Naive thymus-derived CD4-positive, alpha-beta T cell (primary cell): ENCODE results near the gene DLL3. TPM values are rescaled to one million over a fixed set of nuclear protein-coding genes. Genes with fewer than 3 reads are reported as not detected.

Experiments
- ATAC-seq: fragments of 150-1000 bp; cut with Tn5 transposase; 2 replicates; pipeline ENCODE4 v1.10.0; 2021; ENCODE audit warnings: mild to moderate bottlenecking, moderate library complexity
- CTCF ChIA-PET: fragments of 350-600 bp; sonication (Branson Sonifier 250); formaldehyde crosslinking; loops from one replicate; lab custom pipeline; 2021; ENCODE audit warnings: antibody characterized with exemption; lab: Charles Lee
- POLR2A ChIA-PET: fragments of 350-600 bp; sonication (Branson Sonifier 250); formaldehyde crosslinking; loops from one replicate; lab custom pipeline; 2021; ENCODE audit warnings: antibody characterized with exemption, inconsistent platforms; lab: Charles Lee
- DNase-seq, 9 donors: peaks; one replicate each; pipeline versions ENCODE4 v3.0.0 to v3.0.0-alpha.2; 2020 to 2022; ENCODE audit warnings: mixed read lengths in 1 of 9
- H3K27ac ChIP-seq: one replicate; pipeline ENCODE4 v1.7.0; 2013; ENCODE audit warnings: mild to moderate bottlenecking, low read depth, low read length, moderate library complexity
- H3K27me3 ChIP-seq, 2 donors: one replicate each; pipeline ENCODE4 v1.7.0; 2013; ENCODE audit warnings: low read length in 2 of 2, mild to moderate bottlenecking in 2 of 2, moderate library complexity in 2 of 2; ENCODE audit not compliant: control insufficient read depth in 2 of 2, insufficient read depth in 2 of 2
- H3K36me3 ChIP-seq, 3 experiments: 1 replicate in 2 of 3; 2 replicates in 1 of 3; pipeline ENCODE4 v1.7.0; 2013; ENCODE audit warnings: low read length in 3 of 3, mild to moderate bottlenecking in 3 of 3, moderate library complexity in 1 of 3; ENCODE audit not compliant: insufficient read depth in 3 of 3, control insufficient read depth in 2 of 3
- H3K4me1 ChIP-seq, 2 donors: one replicate each; pipeline ENCODE4 v1.7.0; 2013; ENCODE audit warnings: low read length in 2 of 2, mild to moderate bottlenecking in 2 of 2, moderate library complexity in 1 of 2; ENCODE audit not compliant: control insufficient read depth in 2 of 2, insufficient read depth in 2 of 2
- H3K4me3 ChIP-seq: 2 replicates; pipeline ENCODE4 v1.7.0; 2013; ENCODE audit warnings: mild to moderate bottlenecking, low read length
- H3K9me3 ChIP-seq, 3 experiments: 1 replicate in 2 of 3; 2 replicates in 1 of 3; pipeline ENCODE4 v1.7.0; 2013; ENCODE audit warnings: low read length in 3 of 3; ENCODE audit not compliant: control insufficient read depth in 2 of 3
- H3K27ac Mint-ChIP-seq, 9 donors: one replicate each; pipeline ENCODE4 v1.8.0; 2020 to 2022; ENCODE audit warnings: mixed read lengths in 9 of 9, mild to moderate bottlenecking in 8 of 9, moderate library complexity in 5 of 9, inconsistent platforms in 2 of 9
- H3K27me3 Mint-ChIP-seq, 5 donors: one replicate each; pipeline ENCODE4 v1.8.0; 2021 to 2022; ENCODE audit warnings: mixed read lengths in 5 of 5, mild to moderate bottlenecking in 1 of 5
- H3K36me3 Mint-ChIP-seq, 5 donors: one replicate each; pipeline ENCODE4 v1.8.0; 2020 to 2022; ENCODE audit warnings: mixed read lengths in 5 of 5, mild to moderate bottlenecking in 3 of 5, inconsistent platforms in 1 of 5
- H3K4me1 Mint-ChIP-seq, 7 donors: one replicate each; pipeline ENCODE4 v1.8.0; 2020 to 2022; ENCODE audit warnings: mixed read lengths in 7 of 7, mild to moderate bottlenecking in 3 of 7, inconsistent platforms in 1 of 7
- H3K4me3 Mint-ChIP-seq, 10 donors: one replicate each; pipeline ENCODE4 v1.8.0; 2020 to 2022; ENCODE audit warnings: mild to moderate bottlenecking in 10 of 10, mixed read lengths in 10 of 10, moderate library complexity in 6 of 10, inconsistent platforms in 2 of 10
- H3K9me3 Mint-ChIP-seq, 11 donors: one replicate each; pipeline ENCODE4 v1.8.0; 2020 to 2022; ENCODE audit warnings: mixed read lengths in 11 of 11, mild to moderate bottlenecking in 4 of 11, inconsistent platforms in 1 of 11, moderate library complexity in 1 of 11
- intact Hi-C, 2 donors: fragments of 100-400 bp; cut with micrococcal nuclease; formaldehyde crosslinking; loops; one replicate each; pipeline ENCODE4 v1.15.1; 2023
- polyA plus RNA-seq, 2 donors: library from polyadenylated mRNA; unstranded; fragments of 300-500 nt; fragmentation: Illumina TruSeq; gene quantifications; one replicate each; pipeline ENCODE4 v1.2.3, GENCODE V29; 2021
- total RNA-seq, 6 experiments: library from RNA in 5 of 6; stranded (reverse) in 5 of 6; gene quantifications; 1 replicate in 5 of 6; 2 replicates in 1 of 6; pipeline ENCODE4 v1.2.3 and lab custom pipeline; 2021 to 2026

DLL3 gene
- total and polyA plus RNA-seq, 7 experiments from 2014 or later: 0.08 to 0.22 (median 0.13) TPM; not detected in 3

DNA sequence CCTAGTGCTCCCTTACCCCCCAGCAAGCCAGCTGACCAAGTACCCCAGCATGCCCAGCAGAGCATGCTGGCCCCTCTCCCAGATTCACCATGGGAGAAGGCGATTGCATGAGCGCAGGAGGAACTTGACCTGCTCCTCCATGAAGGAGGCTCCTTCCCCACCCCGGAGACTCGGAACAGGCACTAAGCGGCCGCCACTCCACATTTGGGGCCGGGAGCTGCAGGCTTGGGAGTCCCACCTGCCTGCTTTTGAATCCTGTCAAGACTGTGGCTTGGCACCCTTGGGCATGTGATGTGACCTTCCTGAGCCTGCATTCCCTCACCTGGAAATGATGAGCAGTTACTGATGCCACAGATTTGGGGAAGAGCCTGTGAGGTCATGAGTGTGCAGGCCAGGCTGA is 30.8 kb upstream of the DLL3 start:
- Histone ChIP-seq H3K4me1 (no peaks in the 10 kb centered on the region), H3K4me3 (no peak overlapping the region), H3K27ac (no peak overlapping the region), H3K27me3 (no peaks in the 10 kb centered on the region), H3K9me3 (no peaks in the 10 kb centered on the region), H3K36me3 (peaks cover 40 to 95% (median 60%) of the 10 kb centered on the region in 3 experiments)
- Mint-ChIP-seq H3K27me3 (no peaks in the 10 kb centered on the region), H3K9me3 (peaks cover 0 to 2% (median 0%) of the 10 kb centered on the region in 11 donors), H3K27ac (peak overlapping the region in 2 of 9 donors; percentile 31 to 51), H3K36me3 (peaks cover 20 to 70% (median 25%) of the 10 kb centered on the region in 5 donors), H3K4me1 (peaks cover 0 to 13% (median 7%) of the 10 kb centered on the region in 7 donors), H3K4me3 (no peak overlapping the region)
- ATAC-seq (no peak), DNase-seq (no peak)
- ChIA-PET CTCF (no interaction called here), POLR2A (no interaction called here)
- intact Hi-C loops: no loop called here

DNA sequence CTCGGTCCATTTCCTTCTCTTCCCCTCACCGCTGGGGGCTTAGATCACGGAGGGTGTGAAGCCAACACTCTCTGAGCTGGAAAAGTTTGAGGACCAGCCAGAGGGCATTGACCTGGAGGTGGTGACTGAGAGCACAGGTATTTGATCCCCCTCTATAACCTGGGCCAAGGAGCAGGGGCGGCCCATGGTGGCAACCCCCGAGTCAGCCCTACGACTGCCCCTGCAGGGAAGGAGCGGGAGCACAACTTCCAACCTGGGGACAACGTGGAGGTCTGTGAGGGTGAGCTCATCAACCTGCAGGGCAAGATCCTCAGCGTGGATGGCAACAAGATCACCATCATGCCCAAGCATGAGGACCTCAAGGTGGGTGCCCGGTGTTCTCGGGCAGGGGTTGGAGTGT is 29.7 kb upstream of the DLL3 start:
- DNase-seq (no peak), ATAC-seq (no peak)
- POLR2A ChIA-PET: interaction anchor here (0.8 kb wide), 1 partner anchor 64 kb away, joined by 3 read pairs; the partner anchor contains the start of gene EID2B
- CTCF ChIA-PET: interaction anchor here (1.4 kb wide), 1 partner anchor 29 kb away, joined by 3 read pairs; no protein-coding TSS in a partner anchor
- H3K4me3 Mint-ChIP-seq: no peak overlapping the region
- H3K27me3 Mint-ChIP-seq: no peaks in the 10 kb centered on the region
- Histone ChIP-seq H3K9me3 (no peaks in the 10 kb centered on the region), H3K27me3 (no peaks in the 10 kb centered on the region), H3K4me3 (no peak overlapping the region), H3K27ac (no peak overlapping the region), H3K4me1 (no peaks in the 10 kb centered on the region), H3K36me3 (peaks cover 42 to 98% (median 63%) of the 10 kb centered on the region in 3 experiments)
- peaks cover 20 to 64% (median 28%) of the 10 kb centered on the region in 5 donors for H3K36me3 Mint-ChIP-seq
- H3K4me1 Mint-ChIP-seq: peaks cover 0 to 13% (median 7%) of the 10 kb centered on the region in 7 donors
- peak overlapping the region in 3 of 9 donors; percentile 41 to 55 (median 51) for H3K27ac Mint-ChIP-seq
- intact Hi-C loops: no loop called here
- peaks cover 0 to 2% (median 0%) of the 10 kb centered on the region in 11 donors for H3K9me3 Mint-ChIP-seq

DNA sequence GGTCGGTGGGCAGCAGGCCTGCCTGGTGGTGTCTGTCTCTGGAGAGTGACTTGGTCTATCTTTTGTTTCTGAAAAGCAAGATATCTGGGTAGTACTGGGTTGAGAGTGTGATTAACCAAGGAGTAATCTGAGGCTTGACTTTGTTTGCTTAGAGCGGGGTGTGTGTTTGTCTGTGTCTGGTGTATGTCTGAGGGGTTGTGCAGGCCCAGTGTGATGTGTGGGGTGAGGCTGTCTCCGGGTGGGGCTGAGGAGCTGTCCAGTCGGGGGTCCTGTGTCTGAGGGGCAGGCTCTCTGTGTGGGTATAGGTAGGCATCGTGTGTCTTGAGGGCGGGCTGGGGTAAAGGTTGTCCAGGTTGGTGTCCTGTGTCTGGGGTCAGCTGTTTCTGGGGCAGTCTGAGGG is 29.2 kb upstream of the DLL3 start:
- peak overlapping the region in 4 of 9 donors; percentile 4 to 63 (median 56) for H3K27ac Mint-ChIP-seq

DNA sequence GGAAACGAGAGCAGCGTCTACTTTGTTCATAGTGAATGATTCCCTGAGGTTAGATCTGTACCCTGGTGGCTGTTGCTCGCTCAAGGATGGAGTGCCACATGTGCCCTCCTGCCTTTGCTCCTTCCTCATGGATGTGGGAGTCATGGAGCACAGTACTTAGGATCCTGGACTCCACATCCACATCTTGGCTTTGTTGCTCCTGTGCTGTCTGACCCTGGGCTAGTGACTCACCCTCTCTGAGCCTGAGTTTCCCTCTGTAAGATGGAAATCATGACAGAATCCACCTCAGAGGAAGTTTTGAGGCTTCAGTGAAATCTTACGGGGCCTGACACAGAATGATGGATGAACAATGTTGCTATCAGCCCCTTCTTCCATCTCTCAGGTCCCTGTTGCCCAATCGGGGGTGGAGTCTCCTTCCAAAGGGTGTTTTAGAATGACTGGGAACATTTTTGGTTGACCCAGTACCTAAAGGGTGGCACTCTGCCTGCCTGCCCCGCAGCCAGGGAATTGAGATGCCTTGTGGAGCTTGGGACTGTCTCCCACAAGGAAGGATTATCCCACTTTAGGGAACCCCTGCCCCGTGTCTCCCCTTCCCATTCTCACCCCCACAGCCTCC is 27.9 kb upstream of the DLL3 start:
- Histone ChIP-seq H3K36me3 (peaks cover 37 to 97% (median 57%) of the 10 kb centered on the region in 3 experiments), H3K4me1 (no peaks in the 10 kb centered on the region), H3K27ac (no peak overlapping the region), H3K4me3 (no peak overlapping the region), H3K9me3 (no peaks in the 10 kb centered on the region), H3K27me3 (no peaks in the 10 kb centered on the region)
- Mint-ChIP-seq H3K9me3 (peaks cover 0 to 3% (median 0%) of the 10 kb centered on the region in 11 donors), H3K27me3 (no peaks in the 10 kb centered on the region), H3K27ac (peak overlapping the region in 1 of 9 donors; percentile 50), H3K4me1 (peaks cover 0 to 14% (median 8%) of the 10 kb centered on the region in 7 donors), H3K4me3 (no peak overlapping the region), H3K36me3 (peaks cover 18 to 59% (median 26%) of the 10 kb centered on the region in 5 donors)
- ChIA-PET CTCF (no interaction called here), POLR2A (interaction anchor here (1.7 kb wide), 2 partner anchors 10 to 26 kb away, joined by 4 to 5 read pairs; partner anchors contain the start of genes SUPT5H and TIMM50)
- no peak for DNase-seq
- intact Hi-C loops: no loop called here
- no peak for ATAC-seq

More for the DNA sequence above, 29.2 kb upstream of the DLL3 start:
- H3K36me3 ChIP-seq: peaks cover 44 to 98% (median 66%) of the 10 kb centered on the region in 3 experiments
- peaks cover 20 to 68% (median 32%) of the 10 kb centered on the region in 5 donors for H3K36me3 Mint-ChIP-seq
- H3K4me1 Mint-ChIP-seq: peaks cover 0 to 13% (median 8%) of the 10 kb centered on the region in 7 donors
- H3K27me3 Mint-ChIP-seq: no peaks in the 10 kb centered on the region
- ChIA-PET POLR2A (no interaction called here), CTCF (interaction anchor here (0.6 to 1.4 kb wide), 2 partner anchors 29 to 133 kb away, joined by 3 read pairs; no protein-coding TSS in a partner anchor)
- no peaks in the 10 kb centered on the region for H3K27me3 ChIP-seq
- no peak overlapping the region for H3K4me3 Mint-ChIP-seq
- peaks cover 0 to 2% (median 0%) of the 10 kb centered on the region in 11 donors for H3K9me3 Mint-ChIP-seq
- H3K27ac ChIP-seq: no peak overlapping the region
- H3K9me3 ChIP-seq: no peaks in the 10 kb centered on the region
- intact Hi-C loops: no loop called here
- no peak for DNase-seq
- H3K4me1 ChIP-seq: no peaks in the 10 kb centered on the region
- no peak overlapping the region for H3K4me3 ChIP-seq
- no peak for ATAC-seq

DNA sequence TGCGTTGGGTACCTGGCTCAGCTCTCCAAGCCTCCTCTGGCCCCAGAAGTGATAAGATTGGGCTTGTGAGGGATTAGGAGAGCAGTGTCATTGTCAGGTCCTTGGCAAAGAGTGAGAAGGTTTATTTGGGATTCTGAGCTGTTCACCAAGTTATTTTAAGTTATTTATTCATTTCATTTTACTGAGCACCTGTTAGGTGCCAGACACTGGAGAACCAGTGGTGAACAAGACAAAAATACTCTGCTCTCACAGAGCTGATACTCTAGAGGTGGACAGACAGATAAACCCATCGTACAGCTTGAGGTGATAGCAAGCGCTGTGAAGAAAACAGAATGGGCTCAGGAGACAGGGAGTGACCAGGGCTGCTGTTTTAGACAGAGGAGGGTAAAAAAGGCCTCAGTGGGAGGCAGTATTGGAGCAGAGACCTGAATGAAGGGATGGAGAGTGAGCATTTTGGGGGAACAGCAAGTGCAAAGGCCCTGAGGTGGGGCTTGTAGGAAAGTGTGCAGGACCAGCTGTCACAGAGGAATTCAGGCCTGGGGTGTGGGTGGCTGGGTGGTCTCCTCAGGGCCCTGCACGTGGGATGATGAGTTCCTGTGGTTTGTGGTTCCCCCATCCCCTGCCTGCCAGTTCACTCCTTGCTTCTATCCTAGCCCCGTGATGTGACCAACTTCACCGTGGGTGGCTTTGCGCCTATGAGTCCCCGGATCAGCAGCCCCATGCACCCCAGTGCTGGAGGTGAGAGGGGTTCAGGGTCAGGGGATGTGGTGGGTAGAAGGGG is 26.8 kb upstream of the DLL3 start:
- H3K27ac ChIP-seq: no peak overlapping the region
- ChIA-PET CTCF (interaction anchor here (0.5 to 0.6 kb wide), 2 partner anchors 11 to 31 kb away, joined by 3 read pairs; no protein-coding TSS in a partner anchor), POLR2A (interaction anchor here (1.7 kb wide), 2 partner anchors 9 to 27 kb away, joined by 4 to 5 read pairs; partner anchors contain the start of genes SUPT5H and TIMM50)
- DNase-seq (no peak), ATAC-seq (no peak)
- intact Hi-C loops: no loop called here
- no peaks in the 10 kb centered on the region for H3K4me1 ChIP-seq
- Mint-ChIP-seq H3K4me1 (peaks cover 0 to 11% (median 8%) of the 10 kb centered on the region in 7 donors), H3K4me3 (peak overlapping the region in 1 of 10 donors; percentile 23), H3K27me3 (no peaks in the 10 kb centered on the region), H3K9me3 (peaks cover 0 to 1% (median 0%) of the 10 kb centered on the region in 11 donors), H3K27ac (peak overlapping the region in 4 of 9 donors; percentile 8 to 30 (median 20)), H3K36me3 (peaks cover 15 to 58% (median 28%) of the 10 kb centered on the region in 5 donors)
- no peaks in the 10 kb centered on the region for H3K27me3 ChIP-seq
- no peak overlapping the region for H3K4me3 ChIP-seq
- no peaks in the 10 kb centered on the region for H3K9me3 ChIP-seq
- H3K36me3 ChIP-seq: peaks cover 37 to 97% (median 49%) of the 10 kb centered on the region in 3 experiments

DNA sequence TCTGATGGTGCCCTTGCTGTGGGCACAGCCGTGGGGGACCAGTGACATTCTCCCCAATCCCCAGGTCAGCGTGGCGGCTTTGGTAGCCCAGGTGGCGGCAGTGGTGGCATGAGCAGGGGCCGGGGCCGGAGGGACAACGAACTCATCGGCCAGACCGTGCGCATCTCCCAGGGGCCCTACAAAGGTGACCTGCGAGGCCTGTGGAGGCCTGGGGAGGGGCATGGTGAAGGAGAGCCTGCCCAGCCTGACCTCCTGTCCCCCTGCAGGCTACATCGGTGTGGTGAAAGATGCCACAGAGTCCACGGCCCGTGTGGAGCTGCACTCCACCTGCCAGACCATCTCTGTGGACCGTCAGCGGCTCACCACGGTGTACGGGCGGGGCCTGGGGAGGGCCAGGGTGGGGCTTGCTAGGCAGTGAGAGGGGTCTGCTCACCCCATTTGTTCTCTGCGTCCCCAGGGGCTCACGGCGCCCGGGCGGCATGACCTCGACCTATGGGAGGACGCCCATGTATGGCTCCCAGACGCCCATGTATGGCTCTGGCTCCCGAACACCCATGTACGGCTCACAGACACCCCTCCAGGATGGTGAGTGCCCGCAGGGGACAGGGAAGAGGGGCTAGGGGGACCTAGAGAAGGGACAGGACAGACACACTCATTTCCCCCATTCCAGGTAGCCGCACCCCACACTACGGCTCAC is 25.9 kb upstream of the DLL3 start:
- Histone ChIP-seq H3K4me1 (no peaks in the 10 kb centered on the region), H3K36me3 (peaks cover 37 to 88% (median 43%) of the 10 kb centered on the region in 3 experiments), H3K27ac (no peak overlapping the region), H3K4me3 (no peak overlapping the region), H3K27me3 (no peaks in the 10 kb centered on the region), H3K9me3 (no peaks in the 10 kb centered on the region)
- intact Hi-C loops: no loop called here
- Mint-ChIP-seq H3K4me3 (no peak overlapping the region), H3K9me3 (peaks cover 0 to 1% (median 0%) of the 10 kb centered on the region in 11 donors), H3K4me1 (peaks cover 0 to 11% (median 8%) of the 10 kb centered on the region in 7 donors), H3K36me3 (peaks cover 15 to 52% (median 28%) of the 10 kb centered on the region in 5 donors), H3K27ac (peak overlapping the region in 2 of 9 donors; percentile 14 to 30), H3K27me3 (no peaks in the 10 kb centered on the region)
- ChIA-PET CTCF (interaction anchor here (1.5 to 3.9 kb wide), 3 partner anchors 61 to 199 kb away, joined by 3 to 21 read pairs (median 11); partner anchors contain the start of genes MED29 and PAF1), POLR2A (interaction anchor here (1.7 kb wide), 1 partner anchor 28 kb away, joined by 5 read pairs; the partner anchor contains the start of gene SUPT5H)
- ATAC-seq (no peak), DNase-seq (no peak)
